HepG2 (cell line): ENCODE results near the gene NCDN. TPM values are rescaled to one million over a fixed set of nuclear protein-coding genes. Genes with fewer than 3 reads are reported as not detected.

Source experiments
- ATAC-seq: fragments of 200-7000 bp; cut with Tn5 transposase; 3 replicates; pipeline ENCODE4 v1.9.1; 2020; ENCODE audit warnings: mild to moderate bottlenecking, moderate library complexity
- BruUV-seq: library from RNA; stranded (reverse); fragments of 400-500 nt; replicated peaks from 2 replicates; lab custom pipeline; 2021; lab: Mats Ljungman, UMichigan
- CTCF ChIA-PET: fragments of 300-600 bp; formaldehyde crosslinking; extraction: SDS; loops from one replicate; lab custom pipeline; 2021; ENCODE audit warnings: low total read pairs, inconsistent platforms, low intra/inter-chr PET ratio; lab: Yijun Ruan, JAX
- POLR2A ChIA-PET: fragments of 350-600 bp; sonication (Branson Sonifier 250); formaldehyde crosslinking; loops from one replicate; lab custom pipeline; 2020; ENCODE audit warnings: antibody characterized with exemption, inconsistent platforms; lab: Yijun Ruan, JAX
- DNase-seq: peaks from one replicate; pipeline ENCODE4 v3.0.0-alpha.2; 2015; ENCODE audit warnings: low spot score
- FAIRE-seq: peaks from 3 replicates; lab custom pipeline; 2011; peaks lifted over from hg19 to GRCh38; lab: Jason Lieb, UNC
- H2AFZ ChIP-seq: one replicate; pipeline ENCODE4 v1.6.1; 2011; ENCODE audit warnings: low read length, inconsistent platforms
- H3K27ac ChIP-seq: fragments of 300-600 bp; 3 replicates; pipeline ENCODE4 v1.8.0; 2011; ENCODE audit warnings: mixed run types, mild to moderate bottlenecking, mixed read lengths, low read length, inconsistent platforms; ENCODE audit not compliant: insufficient read depth; ENCODE audit errors: extremely low read length
- H3K27me3 ChIP-seq, 2 experiments: fragments of 200-600 bp in 1 of 2; 2 replicates in 1 of 2; 3 replicates in 1 of 2; pipeline versions ENCODE4 v1.6.0 to v1.8.0; 2011; ENCODE audit warnings: low read length in 2 of 2, mild to moderate bottlenecking in 2 of 2, moderate library complexity in 2 of 2, inconsistent platforms in 1 of 2; ENCODE audit not compliant: insufficient read depth in 2 of 2, control insufficient read depth in 1 of 2
- H3K36me3 ChIP-seq, 2 experiments: fragments of 200-600 bp in 1 of 2; replicated peaks in 1 of 2; 2 replicates in 1 of 2; 3 replicates in 1 of 2; pipeline versions ENCODE4 v1.5.1 to v1.8.0; 2011; ENCODE audit warnings: low read length in 2 of 2, inconsistent platforms in 1 of 2; ENCODE audit not compliant: insufficient read depth in 2 of 2, control insufficient read depth in 1 of 2
- H3K4me1 ChIP-seq: 2 replicates; pipeline ENCODE4 v1.5.1; 2012; ENCODE audit warnings: low read length, inconsistent platforms; ENCODE audit not compliant: insufficient read depth
- H3K4me2 ChIP-seq: 2 replicates; pipeline ENCODE4 v1.6.0; 2011; ENCODE audit warnings: low read depth, low read length, inconsistent platforms
- H3K4me3 ChIP-seq, 3 experiments: fragments of 200-600 bp in 1 of 3; sonication (generic), shearing (Covaris generic) in 1 of 3; replicated peaks in 1 of 3; 2 replicates each; pipeline ENCODE4 v1.5.1; 2011 to 2016; ENCODE audit warnings: low read length in 3 of 3, inconsistent platforms in 2 of 3, low read depth in 2 of 3, mild to moderate bottlenecking in 2 of 3, control low read depth in 1 of 3, mixed read lengths in 1 of 3; ENCODE audit not compliant: insufficient read depth in 1 of 3
- H3K79me2 ChIP-seq: one replicate; pipeline ENCODE4 v1.6.1; 2011; ENCODE audit warnings: low read length, inconsistent platforms; ENCODE audit not compliant: insufficient read depth
- H3K9ac ChIP-seq: 2 replicates; pipeline ENCODE4 v1.6.0; 2011; ENCODE audit warnings: mild to moderate bottlenecking, low read depth, low read length, inconsistent platforms; ENCODE audit not compliant: insufficient read depth
- H3K9me3 ChIP-seq: 2 replicates; pipeline ENCODE4 v1.5.1; 2012; ENCODE audit warnings: mild to moderate bottlenecking, low read length
- H4K20me1 ChIP-seq: 2 replicates; pipeline ENCODE4 v1.6.0; 2011; ENCODE audit warnings: inconsistent platforms, mild to moderate bottlenecking, low read length, moderate library complexity; ENCODE audit not compliant: insufficient read depth
- FLYWCH1 ChIP-seq: sonication (generic); formaldehyde crosslinking; IDR thresholded peaks from 2 replicates; pipeline ENCODE4 v1.8.1; 2023; ENCODE audit warnings: mild to moderate bottlenecking, missing genetic modification reagents
- HMG20B ChIP-seq: conservative IDR thresholded peaks from 2 replicates; pipeline ENCODE4 v1.6.1; 2016; ENCODE audit warnings: missing genetic modification reagents, missing compliant biosample characterization
- LCORL ChIP-seq, 2 experiments: fragments of 450-650 bp in 1 of 2; sonication (generic) in 1 of 2; formaldehyde crosslinking in 1 of 2; IDR thresholded peaks; 2 replicates each; pipeline versions ENCODE4 v1.5.0 to v1.6.1; 2017 to 2020; ENCODE audit warnings: antibody characterized with exemption in 1 of 2, missing genetic modification reagents in 1 of 2
- NR2F6 ChIP-seq, 2 experiments: IDR thresholded peaks; 2 replicates each; pipeline ENCODE4 v1.6.1; 2016; ENCODE audit warnings: antibody characterized with exemption in 1 of 2, mild to moderate bottlenecking in 1 of 2
- RFX3 ChIP-seq: IDR thresholded peaks from 2 replicates; pipeline ENCODE4 v1.6.1; 2016; ENCODE audit warnings: missing biosample characterization, missing genetic modification reagents
- RFX5 ChIP-seq: IDR thresholded peaks from 2 replicates; pipeline ENCODE4 v1.6.1; 2011; ENCODE audit warnings: low read depth, low read length, improper control_type of control experiment
- TBX3 ChIP-seq: fragments of 450-650 bp; IDR thresholded peaks from 2 replicates; pipeline ENCODE4 v1.6.1; 2017; ENCODE audit warnings: antibody characterized with exemption, mild to moderate bottlenecking, inconsistent platforms, borderline replicate concordance
- ZFP41 ChIP-seq: sonication (generic); formaldehyde crosslinking; IDR thresholded peaks from 2 replicates; pipeline ENCODE4 v1.4.0; 2020; ENCODE audit warnings: mild to moderate bottlenecking, missing genetic modification reagents, borderline replicate concordance
- ZKSCAN8 ChIP-seq: IDR thresholded peaks from 2 replicates; pipeline ENCODE4 v1.6.1; 2016; ENCODE audit warnings: borderline replicate concordance, missing genetic modification reagents, missing compliant biosample characterization
- ZNF709 ChIP-seq: sonication (generic); formaldehyde crosslinking; IDR thresholded peaks from 2 replicates; pipeline ENCODE4 v1.5.0; 2020; ENCODE audit warnings: mild to moderate bottlenecking, missing genetic modification reagents
- WGBS: methylation state at CpG from one replicate; pipeline ENCODE4 v1.1.6; 2017; ENCODE audit warnings: low lambda C conversion rate; 5-methylcytosine and 5-hydroxymethylcytosine counted together
- in situ Hi-C: cut with HindIII; loops from 2 replicates; pipeline ENCODE4 v1.10.0; 2017; ENCODE audit warnings: low pct_unique_long_range_greater_than_20kb; ENCODE audit not compliant: extremely low pct_ligation_motif_present
- intact Hi-C: fragments of 100-400 bp; cut with micrococcal nuclease; formaldehyde crosslinking; loops from one replicate; pipeline ENCODE4 v1.10.0; 2022; ENCODE audit not compliant: unreplicated experiment
- polyA plus RNA-seq, 8 experiments: library from polyadenylated mRNA; depleted of rRNA in 3 of 8; stranded (reverse) in 7 of 8; unstranded in 1 of 8; fragments of >200 nt; fragmentation: Illumina TruSeq in 4 of 8; extraction: Trizol in 4 of 8; gene quantifications; 2 replicates each; pipeline versions ENCODE4 v1.2.1 to v1.2.3, GENCODE V29; 2011 to 2016; ENCODE audit warnings: low read depth in 4 of 8, missing spikeins in 1 of 8, mixed read lengths in 1 of 8; ENCODE audit not compliant: insufficient read depth in 1 of 8
- total RNA-seq, 5 experiments: library from RNA; depleted of rRNA; stranded (reverse); fragments of >200 nt; fragmentation: Illumina TruSeq; extraction: Trizol; gene quantifications; 2 replicates each; pipeline ENCODE4 v1.2.3, GENCODE V29; 2016; ENCODE audit warnings: low read depth in 1 of 5
- TF ChIP-seq, protein P1 (sequence below): sonication (generic); formaldehyde crosslinking; conservative IDR thresholded peaks from 2 replicates; pipeline ENCODE4 v1.8.1; 2023; ENCODE audit warnings: missing genetic modification reagents
- TF ChIP-seq, protein P2 (sequence below): sonication (generic); formaldehyde crosslinking; IDR thresholded peaks from 2 replicates; pipeline ENCODE4 v1.4.0; 2020; ENCODE audit warnings: mild to moderate bottlenecking, missing genetic modification reagents
- TF ChIP-seq, protein P3 (sequence below): sonication (generic); formaldehyde crosslinking; IDR thresholded peaks from 2 replicates; pipeline ENCODE4 v1.8.0; 2022; ENCODE audit warnings: missing genetic modification reagents, mild to moderate bottlenecking, moderate library complexity, borderline replicate concordance

Gene NCDN
- total and polyA plus RNA-seq, 2 of the 13 experiments (the other 11 are each of a cell fraction or from before 2014, with no cell fraction given): 6.6 to 9.3 TPM

DNA sequence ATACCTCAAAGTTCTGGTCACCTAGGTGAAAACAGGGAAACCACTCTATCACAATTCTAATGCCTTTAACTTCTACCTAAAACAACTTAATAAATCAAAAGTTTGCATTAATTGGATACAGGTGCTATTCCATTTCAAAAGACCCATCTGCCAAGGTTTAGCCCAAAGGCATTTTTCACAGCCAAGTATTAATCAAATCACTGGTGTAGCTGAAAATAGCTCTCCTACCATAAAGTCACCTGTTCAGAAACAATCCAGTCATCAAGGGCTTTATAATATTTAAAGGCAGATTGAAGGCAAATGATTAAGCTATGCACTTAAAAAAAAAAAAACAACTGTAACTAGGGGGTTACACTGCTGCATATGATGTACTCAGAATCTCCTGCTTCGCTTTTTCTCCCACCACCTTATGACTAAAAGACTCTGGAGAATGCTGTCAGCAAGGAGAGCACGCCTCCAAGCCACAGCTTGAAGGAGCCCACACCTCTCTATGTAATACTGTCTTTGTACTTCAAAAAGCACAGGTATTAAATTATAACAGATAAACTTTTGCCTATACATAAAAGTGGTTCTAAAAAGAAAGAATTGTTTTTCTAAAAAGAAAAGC lies 20.9 kb upstream of the NCDN start:
- Histone ChIP-seq H3K4me3 (no peak overlapping the region), H3K36me3 (peaks cover 1 to 22% of the 10 kb centered on the region in 2 experiments; a peak in 2 of 5 replicates), H3K9me3 (no peaks in the 10 kb centered on the region), H3K4me2 (no peak overlapping the region), H3K9ac (no peak overlapping the region), H3K4me1 (peaks cover 17% of the 10 kb centered on the region), H3K79me2 (peaks cover 9% of the 10 kb centered on the region), H4K20me1 (no peaks in the 10 kb centered on the region; the same call in none of the 2 replicates), H2AFZ (no peak overlapping the region), H3K27me3 (no peaks in the 10 kb centered on the region)
- DNase-seq: no peak
- in situ Hi-C loops: no loop called here
- no peak for FAIRE-seq
- no TSS peak for BruUV-seq
- intact Hi-C loops: no loop called here
- TF ChIP-seq, protein P1, sequence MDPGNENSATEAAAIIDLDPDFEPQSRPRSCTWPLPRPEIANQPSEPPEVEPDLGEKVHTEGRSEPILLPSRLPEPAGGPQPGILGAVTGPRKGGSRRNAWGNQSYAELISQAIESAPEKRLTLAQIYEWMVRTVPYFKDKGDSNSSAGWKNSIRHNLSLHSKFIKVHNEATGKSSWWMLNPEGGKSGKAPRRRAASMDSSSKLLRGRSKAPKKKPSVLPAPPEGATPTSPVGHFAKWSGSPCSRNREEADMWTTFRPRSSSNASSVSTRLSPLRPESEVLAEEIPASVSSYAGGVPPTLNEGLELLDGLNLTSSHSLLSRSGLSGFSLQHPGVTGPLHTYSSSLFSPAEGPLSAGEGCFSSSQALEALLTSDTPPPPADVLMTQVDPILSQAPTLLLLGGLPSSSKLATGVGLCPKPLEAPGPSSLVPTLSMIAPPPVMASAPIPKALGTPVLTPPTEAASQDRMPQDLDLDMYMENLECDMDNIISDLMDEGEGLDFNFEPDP: no peak
- no peak for TF ChIP-seq ZFP41
- no peak for TF ChIP-seq FLYWCH1
- no peak for TF ChIP-seq ZKSCAN8 (CRISPR knock-in tag)
- TF ChIP-seq, protein P2, sequence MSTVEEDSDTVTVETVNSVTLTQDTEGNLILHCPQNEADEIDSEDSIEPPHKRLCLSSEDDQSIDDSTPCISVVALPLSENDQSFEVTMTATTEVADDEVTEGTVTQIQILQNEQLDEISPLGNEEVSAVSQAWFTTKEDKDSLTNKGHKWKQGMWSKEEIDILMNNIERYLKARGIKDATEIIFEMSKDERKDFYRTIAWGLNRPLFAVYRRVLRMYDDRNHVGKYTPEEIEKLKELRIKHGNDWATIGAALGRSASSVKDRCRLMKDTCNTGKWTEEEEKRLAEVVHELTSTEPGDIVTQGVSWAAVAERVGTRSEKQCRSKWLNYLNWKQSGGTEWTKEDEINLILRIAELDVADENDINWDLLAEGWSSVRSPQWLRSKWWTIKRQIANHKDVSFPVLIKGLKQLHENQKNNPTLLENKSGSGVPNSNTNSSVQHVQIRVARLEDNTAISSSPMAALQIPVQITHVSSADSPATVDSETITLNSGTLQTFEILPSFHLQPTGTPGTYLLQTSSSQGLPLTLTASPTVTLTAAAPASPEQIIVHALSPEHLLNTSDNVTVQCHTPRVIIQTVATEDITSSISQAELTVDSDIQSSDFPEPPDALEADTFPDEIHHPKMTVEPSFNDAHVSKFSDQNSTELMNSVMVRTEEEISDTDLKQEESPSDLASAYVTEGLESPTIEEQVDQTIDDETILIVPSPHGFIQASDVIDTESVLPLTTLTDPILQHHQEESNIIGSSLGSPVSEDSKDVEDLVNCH: no peak
- TF ChIP-seq ZNF709 (CRISPR knock-in tag): no peak
- TF ChIP-seq RFX3 (CRISPR knock-in tag): no peak
- TF ChIP-seq HMG20B (CRISPR knock-in tag): no peak
- TF ChIP-seq RFX5: no peak
- TF ChIP-seq, protein P3, sequence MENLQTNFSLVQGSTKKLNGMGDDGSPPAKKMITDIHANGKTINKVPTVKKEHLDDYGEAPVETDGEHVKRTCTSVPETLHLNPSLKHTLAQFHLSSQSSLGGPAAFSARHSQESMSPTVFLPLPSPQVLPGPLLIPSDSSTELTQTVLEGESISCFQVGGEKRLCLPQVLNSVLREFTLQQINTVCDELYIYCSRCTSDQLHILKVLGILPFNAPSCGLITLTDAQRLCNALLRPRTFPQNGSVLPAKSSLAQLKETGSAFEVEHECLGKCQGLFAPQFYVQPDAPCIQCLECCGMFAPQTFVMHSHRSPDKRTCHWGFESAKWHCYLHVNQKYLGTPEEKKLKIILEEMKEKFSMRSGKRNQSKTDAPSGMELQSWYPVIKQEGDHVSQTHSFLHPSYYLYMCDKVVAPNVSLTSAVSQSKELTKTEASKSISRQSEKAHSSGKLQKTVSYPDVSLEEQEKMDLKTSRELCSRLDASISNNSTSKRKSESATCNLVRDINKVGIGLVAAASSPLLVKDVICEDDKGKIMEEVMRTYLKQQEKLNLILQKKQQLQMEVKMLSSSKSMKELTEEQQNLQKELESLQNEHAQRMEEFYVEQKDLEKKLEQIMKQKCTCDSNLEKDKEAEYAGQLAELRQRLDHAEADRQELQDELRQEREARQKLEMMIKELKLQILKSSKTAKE (CRISPR knock-in tag): no peak
- TF ChIP-seq LCORL (IDR thresholded peaks at IDR 0.05): no peak
- TF ChIP-seq LCORL (CRISPR knock-in tag; IDR thresholded peaks at IDR 0.05): no peak
- no peak for TF ChIP-seq NR2F6 (IDR thresholded peaks at IDR 0.05)
- TF ChIP-seq NR2F6 (CRISPR knock-in tag; IDR thresholded peaks at IDR 0.05): no peak
- TF ChIP-seq TBX3: no peak
- TF ChIP-seq, all 625 proteins: peak for 0
- POLR2A ChIA-PET: no interaction called here
- ATAC-seq: no peak
- WGBS: 100% methylated on average over 2 of the region's 2 CpGs
- CTCF ChIA-PET: no interaction called here
- H3K27ac ChIP-seq: no peak overlapping the region
